Measurements from ENCODE around the gene VIPR2.

DNA sequence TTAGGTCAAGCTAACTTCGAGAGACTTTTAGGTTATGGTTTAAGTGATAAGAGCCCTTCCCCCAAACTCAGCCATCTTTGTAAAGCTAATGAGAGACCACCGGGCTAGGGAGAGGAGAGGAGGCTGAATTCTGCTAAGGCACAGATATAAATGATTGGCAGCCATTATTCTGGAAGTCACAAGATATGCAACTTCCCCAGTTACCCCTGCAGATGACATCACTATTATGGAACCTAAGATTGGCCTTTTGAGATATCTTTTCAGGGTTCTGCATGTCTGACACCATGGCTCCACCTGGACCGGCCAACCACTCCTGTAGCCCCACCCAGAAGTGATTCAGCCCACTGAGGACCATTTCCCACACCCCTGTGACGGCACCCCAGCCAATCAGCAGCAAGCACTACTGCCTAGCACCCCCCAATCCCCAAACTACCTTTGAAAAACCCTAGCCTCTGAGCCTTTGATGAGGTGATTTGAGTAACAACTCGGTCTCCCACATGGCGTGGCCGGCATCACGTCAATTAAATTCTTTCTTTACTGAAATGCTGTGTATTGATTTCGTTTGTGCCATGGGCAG is 14.4 kb downstream of the VIPR2 start:
- TF ChIP-seq SMC3 (conservative IDR thresholded peaks at IDR 0.05; ENCODE audit: poor library complexity) (no peak), EP300 (conservative IDR thresholded peaks at IDR 0.05; ENCODE audit: poor library complexity, severe bottlenecking) (no peak), MXI1 (conservative IDR thresholded peaks at IDR 0.05; ENCODE audit: poor library complexity, severe bottlenecking) (no peak), POLR2AphosphoS5 (IDR thresholded peaks at IDR 0.05) (no peak), EZH2 (IDR thresholded peaks at IDR 0.05; ENCODE audit: borderline replicate concordance, insufficient read depth, low read length, poor library complexity, severe bottlenecking) (no peak)
- TF ChIP-seq, protein P1, sequence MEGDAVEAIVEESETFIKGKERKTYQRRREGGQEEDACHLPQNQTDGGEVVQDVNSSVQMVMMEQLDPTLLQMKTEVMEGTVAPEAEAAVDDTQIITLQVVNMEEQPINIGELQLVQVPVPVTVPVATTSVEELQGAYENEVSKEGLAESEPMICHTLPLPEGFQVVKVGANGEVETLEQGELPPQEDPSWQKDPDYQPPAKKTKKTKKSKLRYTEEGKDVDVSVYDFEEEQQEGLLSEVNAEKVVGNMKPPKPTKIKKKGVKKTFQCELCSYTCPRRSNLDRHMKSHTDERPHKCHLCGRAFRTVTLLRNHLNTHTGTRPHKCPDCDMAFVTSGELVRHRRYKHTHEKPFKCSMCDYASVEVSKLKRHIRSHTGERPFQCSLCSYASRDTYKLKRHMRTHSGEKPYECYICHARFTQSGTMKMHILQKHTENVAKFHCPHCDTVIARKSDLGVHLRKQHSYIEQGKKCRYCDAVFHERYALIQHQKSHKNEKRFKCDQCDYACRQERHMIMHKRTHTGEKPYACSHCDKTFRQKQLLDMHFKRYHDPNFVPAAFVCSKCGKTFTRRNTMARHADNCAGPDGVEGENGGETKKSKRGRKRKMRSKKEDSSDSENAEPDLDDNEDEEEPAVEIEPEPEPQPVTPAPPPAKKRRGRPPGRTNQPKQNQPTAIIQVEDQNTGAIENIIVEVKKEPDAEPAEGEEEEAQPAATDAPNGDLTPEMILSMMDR (IDR thresholded peaks at IDR 0.05; ENCODE audit: poor library complexity, severe bottlenecking): no peak

All from neural cell (in vitro differentiated cells).